IgD-negative memory B cell (primary cell): ENCODE measurements around the gene ZKSCAN1. TPM values are rescaled to one million over a fixed set of nuclear protein-coding genes. Genes with fewer than 3 reads are reported as not detected.

Experiments used
- H3K27ac Mint-ChIP-seq, 3 donors: one replicate each; pipeline ENCODE4 v1.8.0; 2020 to 2022; ENCODE audit warnings: mild to moderate bottlenecking in 3 of 3, mixed read lengths in 3 of 3, moderate library complexity in 1 of 3
- H3K27me3 Mint-ChIP-seq: one replicate; pipeline ENCODE4 v1.8.0; 2021; ENCODE audit warnings: mixed read lengths
- H3K36me3 Mint-ChIP-seq: one replicate; pipeline ENCODE4 v1.8.0; 2020; ENCODE audit warnings: mild to moderate bottlenecking, mixed read lengths
- H3K4me1 Mint-ChIP-seq, 3 donors: one replicate each; pipeline ENCODE4 v1.8.0; 2020 to 2022; ENCODE audit warnings: mixed read lengths in 3 of 3, mild to moderate bottlenecking in 1 of 3
- H3K4me3 Mint-ChIP-seq, 4 donors: one replicate each; pipeline ENCODE4 v1.8.0; 2020 to 2022; ENCODE audit warnings: mild to moderate bottlenecking in 4 of 4, mixed read lengths in 4 of 4, moderate library complexity in 3 of 4
- H3K9me3 Mint-ChIP-seq, 3 donors: one replicate each; pipeline ENCODE4 v1.8.0; 2020 to 2021; ENCODE audit warnings: mixed read lengths in 3 of 3, mild to moderate bottlenecking in 1 of 3
- polyA plus RNA-seq: library from polyadenylated mRNA; unstranded; fragments of 300-500 nt; fragmentation: Illumina TruSeq; gene quantifications from one replicate; pipeline ENCODE4 v1.2.3, GENCODE V29; 2021

Gene ZKSCAN1
- polyA plus RNA-seq, 1 donor from 2014 or later = 35.3 TPM

DNA sequence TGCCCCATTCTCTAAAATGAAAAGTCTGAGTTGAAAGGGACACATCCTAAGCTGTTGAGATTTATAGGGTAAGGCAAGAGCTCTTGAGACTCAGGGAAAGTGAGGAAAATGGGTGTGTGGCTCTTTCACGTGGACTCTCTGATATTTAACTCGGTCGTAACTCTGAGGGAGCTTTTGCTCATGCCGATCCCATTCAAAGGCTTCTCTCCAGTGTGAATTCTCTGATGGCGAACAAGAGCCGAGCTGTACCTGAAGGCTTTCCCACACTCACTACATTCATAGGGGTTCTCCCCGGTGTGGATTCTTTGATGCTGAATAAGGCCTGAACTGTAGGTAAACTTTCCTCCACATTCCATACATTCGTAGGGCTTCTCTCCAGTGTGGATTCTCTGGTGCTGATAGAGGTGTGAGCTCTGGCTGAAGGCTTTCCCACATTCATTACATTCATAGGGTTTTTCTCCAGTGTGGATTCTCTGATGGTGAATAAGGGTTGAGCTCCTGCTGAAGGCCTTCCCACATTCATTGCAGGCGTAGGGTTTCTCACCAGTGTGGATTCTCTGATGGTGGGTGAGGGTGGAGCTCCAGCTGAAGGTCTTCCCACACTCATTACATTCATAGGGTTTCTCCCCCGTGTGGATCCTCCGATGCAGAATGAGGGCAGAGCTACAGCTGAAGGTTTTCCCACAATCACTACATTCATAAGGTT is 55.8 kb downstream of the ZKSCAN1 start:
- H3K9me3 Mint-ChIP-seq = peaks cover 7 to 23% (median 17%) of the 10 kb centered on the region in 3 donors
- H3K36me3 Mint-ChIP-seq = peaks cover 46% of the 10 kb centered on the region
- H3K27me3 Mint-ChIP-seq = no peaks in the 10 kb centered on the region
- peak overlapping the region in 2 of 3 donors; percentile 39 to 42 for H3K27ac Mint-ChIP-seq
- H3K4me1 Mint-ChIP-seq = peaks cover 0 to 3% (median 0%) of the 10 kb centered on the region in 3 donors
- H3K4me3 Mint-ChIP-seq = no peak overlapping the region

DNA sequence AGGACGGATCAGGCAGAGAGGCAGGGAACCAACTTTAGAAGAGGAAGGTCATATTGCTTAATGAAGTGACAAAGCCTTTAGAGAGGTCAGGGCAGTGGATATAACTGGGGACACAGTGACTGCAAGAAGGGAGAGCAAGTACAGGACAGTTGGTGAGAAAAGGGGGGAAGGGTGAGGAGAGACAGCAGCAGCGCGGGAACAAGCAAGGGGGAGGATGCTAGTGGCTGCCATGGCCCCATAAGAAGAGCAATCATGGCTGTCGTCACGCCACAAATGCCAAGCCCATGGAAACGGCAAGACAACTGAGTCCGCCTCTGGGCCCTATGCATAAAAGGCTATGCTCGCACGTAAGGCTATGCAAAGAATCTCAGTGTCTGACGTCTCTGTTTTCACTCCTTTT is 57.1 kb downstream of the ZKSCAN1 start:
- peaks cover 0 to 3% (median 2%) of the 10 kb centered on the region in 3 donors for H3K4me1 Mint-ChIP-seq
- peaks cover 7 to 23% (median 17%) of the 10 kb centered on the region in 3 donors for H3K9me3 Mint-ChIP-seq
- no peaks in the 10 kb centered on the region for H3K27me3 Mint-ChIP-seq
- H3K27ac Mint-ChIP-seq = no peak overlapping the region
- peak overlapping the region in 1 of 4 donors; percentile 6 for H3K4me3 Mint-ChIP-seq
- H3K36me3 Mint-ChIP-seq = peaks cover 46% of the 10 kb centered on the region

DNA sequence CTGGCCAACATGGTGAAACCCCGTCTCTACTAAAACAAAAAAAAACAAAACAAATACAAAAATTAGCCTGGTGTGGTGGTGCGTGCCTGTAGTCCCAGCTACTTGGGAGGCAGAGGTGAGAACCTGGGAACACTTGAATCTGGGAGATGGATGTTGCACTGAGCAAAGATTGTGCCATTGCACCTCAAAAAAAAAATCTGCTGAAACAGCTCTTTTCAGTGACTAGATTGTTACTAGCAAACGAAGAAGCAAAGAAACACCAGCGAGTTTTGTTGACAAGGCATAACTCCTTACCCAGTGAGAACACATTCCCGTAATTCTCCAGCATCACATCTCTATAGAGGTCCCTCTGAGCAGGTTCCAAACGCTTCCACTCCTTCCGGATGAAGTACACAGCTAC is 59.4 kb downstream of the ZKSCAN1 start:
- Mint-ChIP-seq H3K27ac (no peak overlapping the region), H3K4me1 (peaks cover 6% of the 10 kb centered on the region in 3 donors), H3K27me3 (no peaks in the 10 kb centered on the region), H3K36me3 (peaks cover 39% of the 10 kb centered on the region), H3K9me3 (peaks cover 7 to 23% (median 17%) of the 10 kb centered on the region in 3 donors), H3K4me3 (no peak overlapping the region)

DNA sequence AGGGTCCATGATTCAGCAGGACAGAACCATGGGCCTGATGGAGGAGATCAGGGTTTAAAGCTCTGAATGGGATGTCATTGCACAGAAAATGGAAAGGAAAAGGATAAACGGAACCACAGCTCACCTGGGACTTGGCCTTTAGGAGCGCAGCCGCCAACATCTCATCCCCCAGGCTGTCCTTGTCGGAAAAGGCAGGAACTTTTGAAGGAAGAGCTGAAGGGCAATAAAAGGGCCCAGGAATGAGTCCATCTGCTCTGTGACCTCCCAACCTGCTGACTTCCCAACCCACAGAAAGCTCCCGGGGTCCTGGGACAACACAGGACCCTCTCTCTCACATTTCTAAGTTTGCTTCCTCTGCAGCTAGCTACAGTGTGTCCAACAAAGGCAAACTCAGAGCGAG is 60.0 kb downstream of the ZKSCAN1 start:
- H3K4me1 Mint-ChIP-seq = peaks cover 6 to 11% (median 10%) of the 10 kb centered on the region in 3 donors
- H3K27ac Mint-ChIP-seq = no peak overlapping the region
- peaks cover 33% of the 10 kb centered on the region for H3K36me3 Mint-ChIP-seq
- H3K27me3 Mint-ChIP-seq = no peaks in the 10 kb centered on the region
- peak overlapping the region in 1 of 4 donors; percentile 55 for H3K4me3 Mint-ChIP-seq
- H3K9me3 Mint-ChIP-seq = peaks cover 5 to 23% (median 17%) of the 10 kb centered on the region in 3 donors

DNA sequence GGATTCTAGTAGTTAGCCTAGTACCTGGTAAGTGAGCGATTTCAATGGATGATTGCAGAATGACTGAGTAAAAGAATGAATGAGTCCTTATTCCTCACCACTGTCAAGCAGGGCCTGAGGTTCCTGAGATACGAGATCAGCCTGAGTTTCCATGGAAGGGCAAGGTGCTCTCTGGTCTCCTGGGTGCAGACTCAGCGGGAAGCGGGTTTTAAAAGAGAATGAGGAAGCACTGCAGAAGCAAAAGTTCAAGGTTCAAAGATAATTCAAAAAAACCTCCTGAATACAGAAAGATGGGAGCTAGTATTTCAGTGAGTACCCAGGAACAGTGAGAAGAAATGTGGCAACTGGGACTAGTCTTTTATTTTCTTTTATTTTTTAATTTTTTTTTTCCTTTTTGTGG is 61.8 kb downstream of the ZKSCAN1 start:
- peaks cover 17% of the 10 kb centered on the region for H3K36me3 Mint-ChIP-seq
- H3K27ac Mint-ChIP-seq = peak overlapping the region in 2 of 3 donors; percentile 39 to 69
- peaks cover 3 to 7% (median 4%) of the 10 kb centered on the region in 3 donors for H3K9me3 Mint-ChIP-seq
- H3K4me3 Mint-ChIP-seq = peak overlapping the region in 1 of 4 donors; percentile 69
- H3K27me3 Mint-ChIP-seq = no peaks in the 10 kb centered on the region
- peaks cover 16 to 19% (median 17%) of the 10 kb centered on the region in 3 donors for H3K4me1 Mint-ChIP-seq

DNA sequence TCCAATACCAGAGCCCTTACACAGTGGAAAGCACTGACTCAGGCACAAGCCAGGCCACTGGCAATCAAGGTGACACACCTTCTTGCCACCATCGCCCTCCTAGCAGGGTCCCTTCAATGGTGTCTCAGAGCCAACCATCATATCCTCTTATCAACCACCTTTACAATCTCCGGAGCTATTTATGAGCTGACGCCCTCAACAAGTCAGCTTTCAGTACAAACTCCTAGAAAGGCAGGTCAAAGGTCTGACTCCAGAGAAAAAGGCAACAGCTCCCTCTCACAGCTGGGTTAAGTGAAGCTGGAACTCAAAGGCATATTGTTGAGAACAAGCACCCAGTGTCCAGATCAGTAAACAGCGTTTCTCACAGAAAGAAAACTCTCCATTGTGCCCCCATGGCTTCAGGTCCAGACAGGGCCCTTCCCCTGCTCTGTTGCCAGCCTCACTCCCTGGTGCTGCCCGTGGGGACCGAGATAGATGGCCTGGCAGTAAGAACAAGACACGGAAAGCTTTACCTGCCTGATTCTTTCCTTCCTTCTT is 63.7 kb downstream of the ZKSCAN1 start:
- H3K27me3 Mint-ChIP-seq = no peaks in the 10 kb centered on the region
- no peaks in the 10 kb centered on the region for H3K9me3 Mint-ChIP-seq
- peak overlapping the region in 3 of 4 donors; percentile 36 to 78 (median 70) for H3K4me3 Mint-ChIP-seq
- H3K27ac Mint-ChIP-seq = peak overlapping the region in 1 of 3 donors; percentile 69
- H3K36me3 Mint-ChIP-seq = peaks cover 7% of the 10 kb centered on the region
- H3K4me1 Mint-ChIP-seq = peaks cover 24 to 25% (median 24%) of the 10 kb centered on the region in 3 donors

DNA sequence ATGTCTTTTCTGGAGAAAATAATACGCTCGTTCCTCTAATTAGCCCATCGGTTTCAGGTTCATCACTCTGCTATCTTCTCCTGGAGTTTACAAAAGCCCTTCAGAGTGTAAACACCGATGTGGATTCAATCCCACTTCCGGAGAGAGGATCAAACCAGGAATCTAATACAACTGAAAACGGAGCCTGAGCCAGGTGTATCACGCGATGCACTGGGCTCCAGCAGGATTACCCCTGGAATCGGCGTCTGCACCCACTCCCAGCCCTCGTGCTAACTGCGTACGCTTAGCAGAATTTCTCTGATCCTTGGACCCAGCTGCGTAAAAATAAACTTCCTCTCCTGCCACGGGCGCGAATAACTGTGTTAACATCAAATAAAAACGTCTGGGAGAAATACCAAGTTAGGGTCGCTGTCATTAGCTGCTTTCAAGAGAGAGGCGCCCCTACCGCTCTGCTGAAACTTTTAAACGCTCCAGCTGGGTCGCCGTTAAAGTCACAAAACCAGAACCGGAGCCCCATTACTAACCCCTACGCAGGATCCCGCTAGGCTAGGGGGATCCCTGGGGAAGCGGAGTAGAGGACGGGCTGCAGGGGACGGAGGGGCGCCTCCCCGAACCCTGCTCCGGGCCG is 65.6 kb downstream of the ZKSCAN1 start:
- no peaks in the 10 kb centered on the region for H3K9me3 Mint-ChIP-seq
- H3K36me3 Mint-ChIP-seq = no peaks in the 10 kb centered on the region
- peak overlapping the region; percentile 78 to 96 (median 94) for H3K4me3 Mint-ChIP-seq
- H3K27me3 Mint-ChIP-seq = no peaks in the 10 kb centered on the region
- peak overlapping the region; percentile 88 to 98 (median 93) for H3K27ac Mint-ChIP-seq
- peaks cover 21 to 26% (median 25%) of the 10 kb centered on the region in 3 donors for H3K4me1 Mint-ChIP-seq

DNA sequence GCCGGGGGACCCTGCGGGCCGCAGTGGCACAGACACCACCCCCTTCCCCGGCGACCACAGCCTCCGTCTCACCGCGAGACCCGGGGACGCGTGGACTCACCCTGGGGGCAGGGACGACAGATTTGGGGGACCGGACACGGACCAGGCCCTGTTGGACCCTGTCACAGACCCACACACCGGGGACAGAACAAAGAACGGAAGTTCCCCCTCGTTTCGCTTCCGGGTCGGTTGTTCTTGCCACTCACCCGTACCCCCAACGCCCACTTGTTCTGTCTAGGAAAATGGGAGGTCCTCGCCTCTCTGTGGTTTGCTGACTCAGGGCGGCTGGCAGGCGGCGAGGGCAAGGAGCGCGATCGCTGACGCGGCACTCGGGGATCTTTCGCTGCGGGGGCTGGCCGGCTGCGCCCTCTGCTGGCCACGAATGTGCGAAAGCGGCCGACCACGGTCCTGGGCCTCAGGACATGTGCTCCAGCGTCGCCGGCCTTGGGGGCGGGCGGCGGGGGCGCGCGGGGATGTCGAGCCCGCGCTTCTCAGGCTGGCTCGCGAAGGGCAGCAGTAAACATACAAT is 66.2 kb downstream of the ZKSCAN1 start, which contains the start of gene ZNF3:
TSS of gene ZNF3 (minus strand) at position 189 of the 568 bp plus-strand sequence. CDS start 4,366 bp downstream, outside the sequence.
- peak within 1 kb of the TSS; percentile 93 to 98 (median 97) for H3K27ac Mint-ChIP-seq
- H3K4me3 Mint-ChIP-seq = peak within 1 kb of the TSS; percentile 78 to 96 (median 94)
- peaks cover 21 to 26% (median 25%) of the 10 kb centered on the region in 3 donors for H3K4me1 Mint-ChIP-seq
- no peaks in the 10 kb centered on the region for H3K9me3 Mint-ChIP-seq
- no peaks in the 10 kb centered on the region for H3K36me3 Mint-ChIP-seq
- no peaks in the 10 kb centered on the region for H3K27me3 Mint-ChIP-seq

DNA sequence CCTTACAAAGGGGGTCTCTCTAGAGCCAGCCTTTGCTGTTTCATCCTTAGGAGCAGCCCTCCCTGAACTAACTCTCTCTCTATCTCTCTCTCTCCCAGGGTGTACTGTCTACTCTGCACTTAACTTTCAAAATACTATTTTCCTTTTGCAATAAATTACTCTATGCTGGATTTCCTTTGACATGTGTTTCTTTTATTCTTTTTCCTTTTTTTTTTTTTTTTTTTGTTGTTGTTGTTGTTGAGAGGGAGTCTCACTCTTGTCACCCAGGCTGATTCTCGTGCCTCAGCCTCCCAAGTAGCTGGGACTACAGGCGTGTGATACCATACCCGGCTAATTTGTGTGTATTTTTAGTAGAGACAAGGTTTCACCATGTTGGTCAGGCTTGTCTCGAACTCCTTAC is 67.6 kb downstream of the ZKSCAN1 start:
- Mint-ChIP-seq H3K27me3 (no peaks in the 10 kb centered on the region), H3K36me3 (no peaks in the 10 kb centered on the region), H3K4me1 (peaks cover 21 to 29% (median 24%) of the 10 kb centered on the region in 3 donors), H3K9me3 (no peaks in the 10 kb centered on the region), H3K27ac (peak overlapping the region; percentile 93 to 98 (median 97)), H3K4me3 (peak overlapping the region; percentile 78 to 96 (median 94))

DNA sequence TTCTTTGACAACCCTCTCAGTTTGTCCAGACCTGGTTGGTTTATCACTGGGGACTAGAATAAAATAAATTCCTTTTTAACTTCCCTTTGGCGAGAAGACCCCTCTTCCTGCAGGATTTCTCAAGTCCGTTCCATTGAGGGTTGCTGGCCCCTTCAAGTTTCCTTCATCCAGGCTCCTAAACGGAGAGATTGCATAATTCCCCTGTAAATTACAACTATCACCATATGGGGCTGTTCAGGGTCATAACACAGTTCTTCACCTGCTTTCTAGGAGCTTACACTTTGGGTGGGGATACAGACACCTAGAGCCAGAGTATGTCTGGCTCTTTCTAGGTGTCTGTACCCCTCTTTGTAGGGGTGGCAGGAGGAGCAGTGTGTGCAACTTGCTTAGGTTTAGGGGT is 70.1 kb downstream of the ZKSCAN1 start:
- Mint-ChIP-seq H3K4me1 (peaks cover 24 to 31% (median 26%) of the 10 kb centered on the region in 3 donors), H3K36me3 (no peaks in the 10 kb centered on the region), H3K27me3 (peaks cover 2% of the 10 kb centered on the region), H3K9me3 (no peaks in the 10 kb centered on the region), H3K4me3 (peak overlapping the region in 2 of 4 donors; percentile 17 to 76), H3K27ac (peak overlapping the region in 2 of 3 donors; percentile 10 to 99)

DNA sequence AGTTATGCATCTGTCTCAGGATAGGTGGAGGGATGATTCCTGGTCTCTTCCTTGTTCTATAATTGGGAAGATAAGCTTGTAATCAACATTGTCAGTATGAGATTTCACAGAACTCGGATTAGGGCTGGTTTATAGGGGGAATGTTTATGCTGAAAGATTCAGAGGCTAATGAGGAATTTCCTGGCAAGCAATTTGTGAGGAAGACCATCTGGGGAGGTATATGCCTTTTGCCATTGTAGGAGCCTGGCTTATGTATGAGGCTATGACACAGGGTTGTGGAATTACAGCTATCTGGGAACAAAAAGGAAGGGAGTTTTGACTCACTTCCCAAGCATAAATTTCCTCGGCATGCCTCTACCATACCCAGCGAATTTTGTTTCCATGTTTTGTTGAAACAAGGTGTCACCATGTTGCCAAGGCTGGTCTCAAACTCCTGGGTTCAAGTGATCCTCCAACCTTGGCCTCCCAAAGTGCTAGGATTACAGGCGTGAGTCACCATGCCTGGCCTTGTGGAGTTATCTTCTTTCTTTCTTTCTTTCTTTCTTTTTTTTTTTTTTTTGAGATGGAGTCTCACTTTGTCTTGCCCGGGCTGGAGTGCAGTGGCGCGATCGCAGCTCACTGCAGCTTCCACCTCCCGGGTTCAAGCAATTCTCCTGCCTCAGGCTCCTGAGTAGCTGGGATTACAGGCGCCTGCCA is 71.8 kb downstream of the ZKSCAN1 start:
- Mint-ChIP-seq H3K36me3 (no peaks in the 10 kb centered on the region), H3K4me1 (peaks cover 18 to 22% (median 21%) of the 10 kb centered on the region in 3 donors), H3K27me3 (peaks cover 2% of the 10 kb centered on the region), H3K4me3 (peak overlapping the region; percentile 3 to 95 (median 58)), H3K9me3 (no peaks in the 10 kb centered on the region), H3K27ac (peak overlapping the region; percentile 2 to 99 (median 94))

DNA sequence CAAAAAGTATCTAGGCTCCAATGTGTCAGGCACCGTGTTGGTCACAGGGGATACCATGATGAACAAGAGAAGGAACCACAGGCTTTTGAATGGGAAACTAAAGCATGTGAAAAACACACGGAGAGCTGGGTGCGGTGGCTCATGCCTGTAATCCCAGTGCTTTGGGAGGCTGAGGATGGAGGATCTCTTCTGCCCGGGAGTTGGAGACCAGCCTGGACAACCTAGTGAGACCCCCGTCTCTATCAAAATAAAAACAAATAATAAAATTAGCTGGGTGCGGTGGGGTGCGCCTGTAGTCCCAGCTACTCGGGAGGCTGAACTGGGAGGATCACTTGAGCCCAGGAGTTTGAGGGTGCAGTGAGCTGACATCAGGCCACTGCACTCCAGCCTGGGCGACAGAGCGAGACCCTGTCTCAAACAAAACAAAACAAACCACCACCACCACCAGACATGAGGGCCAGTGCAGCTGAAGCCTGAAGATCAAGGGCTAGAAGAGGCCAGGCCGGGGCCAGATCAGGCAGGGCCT is 72.8 kb downstream of the ZKSCAN1 start:
- H3K4me1 Mint-ChIP-seq = peaks cover 10 to 20% (median 14%) of the 10 kb centered on the region in 3 donors
- no peaks in the 10 kb centered on the region for H3K9me3 Mint-ChIP-seq
- peaks cover 2% of the 10 kb centered on the region for H3K27me3 Mint-ChIP-seq
- no peaks in the 10 kb centered on the region for H3K36me3 Mint-ChIP-seq
- H3K27ac Mint-ChIP-seq = peak overlapping the region; percentile 94 to 99 (median 95)
- H3K4me3 Mint-ChIP-seq = peak overlapping the region; percentile 84 to 95 (median 94)

DNA sequence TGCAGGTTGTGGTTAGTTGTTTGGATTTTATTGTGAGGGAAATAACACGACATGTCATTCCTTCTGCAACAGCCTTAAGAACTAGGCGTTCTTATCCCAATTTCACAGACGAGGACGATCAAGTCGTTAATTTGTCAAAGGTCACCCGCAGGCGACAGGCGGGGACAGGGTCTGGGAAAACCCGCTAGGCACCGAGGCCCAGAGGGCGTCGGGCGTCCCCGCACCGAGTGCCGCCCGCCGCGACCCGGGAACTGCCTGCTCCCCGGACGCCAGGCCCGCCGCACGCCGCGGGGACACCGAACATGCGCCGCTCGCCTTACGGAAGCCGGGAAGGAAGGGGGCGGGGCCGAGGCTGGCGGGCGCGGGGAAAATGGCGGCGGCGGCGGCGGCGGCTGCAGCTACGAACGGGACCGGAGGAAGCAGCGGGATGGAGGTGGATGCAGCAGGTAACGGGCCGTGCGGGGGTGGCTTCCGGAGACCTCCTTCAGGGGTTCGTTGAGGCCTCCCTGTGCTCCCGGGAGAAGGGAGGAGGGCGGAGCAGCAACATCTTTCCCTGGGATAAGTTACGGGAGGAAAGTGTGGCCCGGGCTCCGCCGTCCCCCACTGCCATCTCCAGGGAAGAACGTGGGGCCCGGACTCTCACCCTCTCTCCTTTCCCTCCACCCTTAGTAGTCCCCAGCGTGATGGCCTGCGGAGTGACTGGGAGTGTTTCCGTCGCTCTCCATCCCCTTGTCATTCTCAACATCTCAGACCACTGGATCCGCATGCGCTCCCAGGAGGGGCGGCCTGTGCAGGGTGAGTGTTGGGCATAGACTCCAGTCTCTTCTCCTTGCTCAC is 73.4 kb downstream of the ZKSCAN1 start, which contains the start of gene COPS6:
TSS of gene COPS6 (plus strand) at position 349 of the 837 bp plus-strand sequence. CDS start at position 371, 22 bp downstream.
- H3K27me3 Mint-ChIP-seq = peaks cover 2% of the 10 kb centered on the region
- no peaks in the 10 kb centered on the region for H3K9me3 Mint-ChIP-seq
- peaks cover 10 to 20% (median 14%) of the 10 kb centered on the region in 3 donors for H3K4me1 Mint-ChIP-seq
- no peaks in the 10 kb centered on the region for H3K36me3 Mint-ChIP-seq
- H3K27ac Mint-ChIP-seq = peak within 1 kb of the TSS; percentile 94 to 99 (median 95)
- peak within 1 kb of the TSS; percentile 84 to 95 (median 94) for H3K4me3 Mint-ChIP-seq
